ENCODE measurements around the gene ZBTB20. TPM values are rescaled to one million over a fixed set of nuclear protein-coding genes. Genes with fewer than 3 reads are reported as not detected.

ZBTB20 gene
- total and polyA plus RNA-seq, 2 donors (not counting 1 experiment from before 2014, with no cell fraction given), result 4.0 to 22.5 TPM

DNA sequence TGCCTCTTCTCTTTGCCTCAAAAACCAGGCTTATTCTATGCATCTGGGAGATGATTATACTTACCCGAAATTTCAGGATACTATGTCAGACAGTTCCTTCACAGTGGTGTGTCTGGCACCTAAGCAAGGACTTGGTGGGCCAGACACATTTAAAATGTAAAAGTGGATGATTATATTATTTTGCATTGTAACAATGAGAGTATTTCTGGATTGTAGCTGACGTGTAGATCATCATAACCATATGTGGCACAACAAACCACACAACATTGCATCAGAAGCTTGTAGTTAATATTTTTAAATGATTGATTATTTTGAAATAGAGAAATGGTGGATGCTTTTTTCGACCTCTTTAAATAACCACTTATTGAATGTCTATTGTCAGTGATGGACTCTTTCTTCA is 744.2 kb downstream of the ZBTB20 start:
- TF ChIP-seq EZH2 (IDR thresholded peaks at IDR 0.05; ENCODE audit: low read length, missing control alignments), result no peak
- no peak for TF ChIP-seq CTCF (conservative IDR thresholded peaks at IDR 0.05 in 1 of 2, IDR thresholded peaks at IDR 0.05 in 1 of 2; ENCODE audit: low read depth in 1 of 2, low read length in 2 of 2)
- no peak overlapping the region for H3K27ac ChIP-seq (ENCODE audit: insufficient read depth, low read length)
- no peak overlapping the region for H3K4me3 ChIP-seq (replicated peaks in 1 of 4; ENCODE audit: control extremely low read depth in 1 of 4, insufficient read depth in 1 of 4, low read depth in 3 of 4, low read length in 4 of 4)
- no peaks in the 10 kb centered on the region for H3K36me3 ChIP-seq (ENCODE audit: control insufficient read depth, insufficient read depth, low read length)
- H3K4me2 ChIP-seq (ENCODE audit: extremely low read depth, insufficient read depth, low read length), result no peak overlapping the region
- no peaks in the 10 kb centered on the region for H3K79me2 ChIP-seq (ENCODE audit: control insufficient read depth, insufficient read depth, low read length)
- no peaks in the 10 kb centered on the region for H3K27me3 ChIP-seq (ENCODE audit: control insufficient read depth, insufficient read depth, low read length)
- no peak overlapping the region for H3K9ac ChIP-seq (ENCODE audit: insufficient read depth, low read length)
- H2AFZ ChIP-seq (ENCODE audit: low read length), result no peak overlapping the region
- no peaks in the 10 kb centered on the region for H4K20me1 ChIP-seq (ENCODE audit: control insufficient read depth, extremely low read depth, insufficient read depth, low read length)
- H3K4me1 ChIP-seq (ENCODE audit: control insufficient read depth, extremely low read depth, insufficient read depth, low read length), result peaks cover 4% of the 10 kb centered on the region
- DNase-seq (ENCODE audit: low read depth in 2 of 2), result no peak
- H3K9me3 ChIP-seq (ENCODE audit: control insufficient read depth, insufficient read depth, low read depth, low read length), result no peaks in the 10 kb centered on the region

- Histone ChIP-seq H3K4me2 (ENCODE audit: extremely low read depth, insufficient read depth, low read length) (no peak overlapping the region), H3K9ac (ENCODE audit: insufficient read depth, low read length) (no peak overlapping the region), H2AFZ (ENCODE audit: low read length) (no peak overlapping the region), H3K4me3 (replicated peaks in 1 of 4; ENCODE audit: control extremely low read depth in 1 of 4, insufficient read depth in 1 of 4, low read depth in 3 of 4, low read length in 4 of 4) (no peak overlapping the region), H3K79me2 (ENCODE audit: control insufficient read depth, insufficient read depth, low read length) (no peaks in the 10 kb centered on the region), H3K36me3 (ENCODE audit: control insufficient read depth, insufficient read depth, low read length) (no peaks in the 10 kb centered on the region), H3K9me3 (ENCODE audit: control insufficient read depth, insufficient read depth, low read depth, low read length) (no peaks in the 10 kb centered on the region), H3K27me3 (ENCODE audit: control insufficient read depth, insufficient read depth, low read length) (no peaks in the 10 kb centered on the region), H3K27ac (ENCODE audit: insufficient read depth, low read length) (no peak overlapping the region), H4K20me1 (ENCODE audit: control insufficient read depth, extremely low read depth, insufficient read depth, low read length) (no peaks in the 10 kb centered on the region), H3K4me1 (ENCODE audit: control insufficient read depth, extremely low read depth, insufficient read depth, low read length) (peaks cover 4% of the 10 kb centered on the region)
- TF ChIP-seq EZH2 (IDR thresholded peaks at IDR 0.05; ENCODE audit: low read length, missing control alignments), result no peak
- no peak for TF ChIP-seq CTCF (conservative IDR thresholded peaks at IDR 0.05 in 1 of 2, IDR thresholded peaks at IDR 0.05 in 1 of 2; ENCODE audit: low read depth in 1 of 2, low read length in 2 of 2)
- no peak for DNase-seq (ENCODE audit: low read depth in 2 of 2)
These were observed 745.7 kb downstream of the ZBTB20 start for GRCh38 chr3:114401346-114401745.

GRCh38 chr3:114400371-114400770 is 746.7 kb downstream of the ZBTB20 start:
- Histone ChIP-seq H3K4me1 (ENCODE audit: control insufficient read depth, extremely low read depth, insufficient read depth, low read length) (peaks cover 4% of the 10 kb centered on the region), H3K4me3 (replicated peaks in 1 of 4; ENCODE audit: control extremely low read depth in 1 of 4, insufficient read depth in 1 of 4, low read depth in 3 of 4, low read length in 4 of 4) (no peak overlapping the region), H4K20me1 (ENCODE audit: control insufficient read depth, extremely low read depth, insufficient read depth, low read length) (no peaks in the 10 kb centered on the region), H3K27ac (ENCODE audit: insufficient read depth, low read length) (no peak overlapping the region), H3K4me2 (ENCODE audit: extremely low read depth, insufficient read depth, low read length) (no peak overlapping the region), H3K9me3 (ENCODE audit: control insufficient read depth, insufficient read depth, low read depth, low read length) (no peaks in the 10 kb centered on the region), H2AFZ (ENCODE audit: low read length) (no peak overlapping the region), H3K27me3 (ENCODE audit: control insufficient read depth, insufficient read depth, low read length) (no peaks in the 10 kb centered on the region), H3K36me3 (ENCODE audit: control insufficient read depth, insufficient read depth, low read length) (no peaks in the 10 kb centered on the region), H3K9ac (ENCODE audit: insufficient read depth, low read length) (no peak overlapping the region), H3K79me2 (ENCODE audit: control insufficient read depth, insufficient read depth, low read length) (no peaks in the 10 kb centered on the region)
- no peak for DNase-seq (ENCODE audit: low read depth in 2 of 2)
- no peak for TF ChIP-seq EZH2 (IDR thresholded peaks at IDR 0.05; ENCODE audit: low read length, missing control alignments)
